Measurements from ENCODE around the gene ENPP4. TPM values are rescaled to one million over a fixed set of nuclear protein-coding genes. Genes with fewer than 3 reads are reported as not detected.

Gene ENPP4
- total RNA-seq, 2 experiments from 2014 or later, result 6.6 to 7.3 TPM

GRCh38 chr6:46189726-46190125 is 59.9 kb downstream of the ENPP4 start:
- ATAC-seq (no peak), DNase-seq (no peak)
- ChIA-PET POLR2A (no interaction called here), CTCF (no interaction called here)
- peaks cover 26% of the 10 kb centered on the region for H3K27me3 Mint-ChIP-seq
- no peak overlapping the region for H3K4me3 Mint-ChIP-seq
- no peaks in the 10 kb centered on the region for H3K36me3 Mint-ChIP-seq (ENCODE audit: low read depth)
- intact Hi-C loops (cut with micrococcal nuclease), result no loop called here
- no peaks in the 10 kb centered on the region for H3K4me1 Mint-ChIP-seq (ENCODE audit: low read depth)
- no peaks in the 10 kb centered on the region for H3K9me3 Mint-ChIP-seq
- no peak overlapping the region for H3K27ac Mint-ChIP-seq
- no peak for TF ChIP-seq CTCF (IDR thresholded peaks at IDR 0.05)

- DNase-seq, result no peak
- H3K36me3 Mint-ChIP-seq (ENCODE audit: low read depth), result no peaks in the 10 kb centered on the region
- TF ChIP-seq CTCF (IDR thresholded peaks at IDR 0.05), result no peak
- no peaks in the 10 kb centered on the region for H3K4me1 Mint-ChIP-seq (ENCODE audit: low read depth)
- ChIA-PET CTCF (no interaction called here), POLR2A (no interaction called here)
- intact Hi-C loops (cut with micrococcal nuclease), result no loop called here
- H3K9me3 Mint-ChIP-seq, result no peaks in the 10 kb centered on the region
- H3K27me3 Mint-ChIP-seq, result peaks cover 17% of the 10 kb centered on the region
- no peak overlapping the region for H3K27ac Mint-ChIP-seq
- no peak for ATAC-seq
- H3K4me3 Mint-ChIP-seq, result no peak overlapping the region
Measured at GRCh38 chr6:46190889-46191288, 61.1 kb downstream of the ENPP4 start.

- H3K36me3 Mint-ChIP-seq (ENCODE audit: low read depth), result no peaks in the 10 kb centered on the region
- no peak for ATAC-seq
Measured at GRCh38 chr6:46191961-46192360, 62.2 kb downstream of the ENPP4 start.

More at GRCh38 chr6:46191961-46192360, 62.2 kb downstream of the ENPP4 start:
- Mint-ChIP-seq H3K27me3 (peaks cover 12% of the 10 kb centered on the region), H3K4me1 (ENCODE audit: low read depth) (no peaks in the 10 kb centered on the region), H3K4me3 (no peak overlapping the region), H3K9me3 (no peaks in the 10 kb centered on the region), H3K27ac (no peak overlapping the region)
- POLR2A ChIA-PET, result no interaction called here
- TF ChIP-seq CTCF (IDR thresholded peaks at IDR 0.05), result no peak
- intact Hi-C loops (cut with micrococcal nuclease), result no loop called here
- DNase-seq, result no peak
- CTCF ChIA-PET, result interaction anchor here (0.8 kb wide), 1 partner anchor 10 kb away, joined by 3 read pairs; no protein-coding TSS in a partner anchor

Other genes starting within 250 kb of the ENPP4 start
- 1 to 10 TPM; 1.1 TPM for gene CLIC5, start 114.1 kb upstream of the ENPP4 start, total RNA-seq
- under 1 TPM; 0.40 to 0.68 TPM for gene ENPP5, start 41.0 kb downstream of the ENPP4 start, total RNA-seq

Measured in activated CD8-positive, alpha-beta T cell treated with anti-CD3 and anti-CD28 coated beads for 36 hours (primary cell).